K562 (cell line): ENCODE results near the gene CCR8. TPM values are rescaled to one million over a fixed set of nuclear protein-coding genes. Genes with fewer than 3 reads are reported as not detected.

Experiments used
- ATAC-seq: fragments of 200-7000 bp; cut with Tn5 transposase; 3 replicates; pipeline ENCODE4 v1.9.1; 2020; ENCODE audit warnings: moderate library complexity
- BruUV-seq: library from RNA; stranded (reverse); fragments of 400-500 nt; replicated peaks from 2 replicates; lab custom pipeline; 2021; lab: Mats Ljungman, UMichigan
- CTCF ChIA-PET: fragments of 300-600 bp; formaldehyde crosslinking; extraction: SDS; loops from one replicate; lab custom pipeline; 2021; ENCODE audit warnings: low intra/inter-chr PET ratio; lab: Yijun Ruan, JAX
- POLR2A ChIA-PET: fragments of 300-600, 350-650 bp; sonication (Branson Sonifier 250); formaldehyde crosslinking; extraction: SDS; loops from one replicate; lab custom pipeline; 2021; ENCODE audit warnings: antibody characterized with exemption, inconsistent platforms; lab: Yijun Ruan, JAX
- DNase-seq, 4 experiments: peaks; one replicate each; pipeline versions ENCODE4 v3.0.0 to v3.0.0-alpha.2; 2011 to 2018; ENCODE audit warnings: low spot score in 3 of 4, mixed read lengths in 3 of 4; ENCODE audit errors: extremely low read depth in 1 of 4
- FAIRE-seq: peaks from 2 replicates; lab custom pipeline; 2011; peaks lifted over from hg19 to GRCh38; lab: Jason Lieb, UNC
- H2AFZ ChIP-seq: 2 replicates; pipeline ENCODE4 v1.6.0; 2011; ENCODE audit warnings: low read depth, low read length, control low read depth, inconsistent platforms
- H3K27ac ChIP-seq: fragments of 200-600 bp; 3 replicates; pipeline ENCODE4 v1.8.0; 2011; ENCODE audit warnings: low read depth, mild to moderate bottlenecking, control low read depth, inconsistent platforms, low read length, moderate library complexity, mixed read lengths; ENCODE audit errors: extremely low read depth
- H3K27me3 ChIP-seq, 2 experiments: fragments of 300-600 bp in 1 of 2; 2 replicates in 1 of 2; 3 replicates in 1 of 2; pipeline versions ENCODE4 v1.6.0 to v1.8.0; 2011; ENCODE audit warnings: inconsistent platforms in 2 of 2, low read length in 2 of 2, mild to moderate bottlenecking in 1 of 2, mixed read lengths in 1 of 2, moderate library complexity in 1 of 2; ENCODE audit not compliant: control insufficient read depth in 2 of 2, insufficient read depth in 2 of 2
- H3K36me3 ChIP-seq: fragments of 300-600 bp; 3 replicates; pipeline ENCODE4 v1.8.0; 2011; ENCODE audit warnings: mild to moderate bottlenecking, low read length, inconsistent platforms; ENCODE audit not compliant: control insufficient read depth, insufficient read depth
- H3K4me1 ChIP-seq, 2 experiments: fragments of 200-600 bp in 1 of 2; replicated peaks in 1 of 2; 2 replicates in 1 of 2; 3 replicates in 1 of 2; pipeline versions ENCODE4 v1.5.1 to v1.8.0; 2011; ENCODE audit warnings: inconsistent platforms in 2 of 2, low read length in 2 of 2, mild to moderate bottlenecking in 1 of 2, mixed read lengths in 1 of 2, moderate library complexity in 1 of 2; ENCODE audit not compliant: control insufficient read depth in 2 of 2, insufficient read depth in 2 of 2
- H3K4me2 ChIP-seq: 2 replicates; pipeline ENCODE4 v1.6.1; 2011; ENCODE audit warnings: low read length, control low read depth, inconsistent platforms, mixed read lengths; ENCODE audit not compliant: insufficient read depth
- H3K4me3 ChIP-seq: fragments of 200-600 bp; sonication (generic), shearing (Covaris generic); 2 replicates; pipeline ENCODE4 v1.5.1; 2016; ENCODE audit warnings: control low read depth, inconsistent platforms
- H3K79me2 ChIP-seq: fragments of 200-600 bp; 3 replicates; pipeline ENCODE4 v1.8.0; 2011; ENCODE audit warnings: low read length, inconsistent platforms; ENCODE audit not compliant: control insufficient read depth, insufficient read depth
- H3K9ac ChIP-seq, 2 experiments: 2 replicates each; pipeline versions ENCODE4 v1.6.0 to v1.6.1; 2011; ENCODE audit warnings: low read depth in 2 of 2, low read length in 2 of 2, control low read depth in 1 of 2, inconsistent platforms in 1 of 2, mild to moderate bottlenecking in 1 of 2, mixed read lengths in 1 of 2; ENCODE audit not compliant: insufficient read depth in 1 of 2
- H3K9me1 ChIP-seq: one replicate; pipeline ENCODE4 v1.6.0; 2011; ENCODE audit warnings: inconsistent platforms, mild to moderate bottlenecking, low read length, moderate library complexity; ENCODE audit not compliant: control insufficient read depth, insufficient read depth
- H3K9me3 ChIP-seq: replicated peaks from 2 replicates; pipeline ENCODE4 v1.5.1; 2011; ENCODE audit warnings: low read depth, low read length, inconsistent platforms; ENCODE audit not compliant: control insufficient read depth, insufficient read depth
- H4K20me1 ChIP-seq: replicated peaks from 2 replicates; pipeline ENCODE4 v1.6.1; 2011; ENCODE audit warnings: low read length, inconsistent platforms, mixed read lengths; ENCODE audit not compliant: control insufficient read depth, insufficient read depth
- ARID1B ChIP-seq: fragments of 450-650 bp; IDR thresholded peaks from 2 replicates; pipeline ENCODE4 v1.6.1; 2016; ENCODE audit warnings: antibody characterized with exemption, mild to moderate bottlenecking, inconsistent platforms
- CHCHD3 ChIP-seq: fragments of 250-450 bp; sonication (Bioruptor Pico); IDR thresholded peaks from 2 replicates; pipeline ENCODE4 v2.1.2; 2022; ENCODE audit warnings: mild to moderate bottlenecking
- HNRNPK ChIP-seq: fragments of 200-400 bp; formaldehyde crosslinking; IDR thresholded peaks from one replicate; pipeline ENCODE4 v1.6.1; 2018; ENCODE audit warnings: mild to moderate bottlenecking, low read depth, low read length; ENCODE audit not compliant: poor library complexity, severe bottlenecking
- MEF2D ChIP-seq: conservative IDR thresholded peaks from 2 replicates; pipeline ENCODE4 v1.6.1; 2016; ENCODE audit warnings: low read depth, missing genetic modification characterization, missing compliant biosample characterization
- NFE2L1 ChIP-seq: fragments of 450-650 bp; IDR thresholded peaks from 2 replicates; pipeline ENCODE4 v1.6.1; 2016; ENCODE audit warnings: missing genetic modification characterization, low read depth, mild to moderate bottlenecking, missing compliant biosample characterization, moderate library complexity, borderline replicate concordance
- PBX2 ChIP-seq, 2 experiments: IDR thresholded peaks in 1 of 2; conservative IDR thresholded peaks in 1 of 2; 2 replicates each; pipeline ENCODE4 v1.6.1; 2016; ENCODE audit warnings: low read depth in 2 of 2, mild to moderate bottlenecking in 1 of 2, missing compliant biosample characterization in 1 of 2, missing genetic modification characterization in 1 of 2, moderate library complexity in 1 of 2
- TAF1 ChIP-seq: IDR thresholded peaks from 2 replicates; pipeline ENCODE4 v1.6.1; 2011; ENCODE audit warnings: mild to moderate bottlenecking, low read length, moderate library complexity; ENCODE audit not compliant: insufficient read depth, control insufficient read depth, severe bottlenecking; ENCODE audit errors: extremely low read depth
- ZNF431 ChIP-seq: sonication (generic); formaldehyde crosslinking; IDR thresholded peaks from 2 replicates; pipeline ENCODE4 v1.8.0; 2022; ENCODE audit warnings: mild to moderate bottlenecking, missing genetic modification reagents
- ZNF57 ChIP-seq: fragments of 450-650 bp; formaldehyde crosslinking; IDR thresholded peaks from 2 replicates; pipeline ENCODE4 v1.4.0; 2020; ENCODE audit warnings: mild to moderate bottlenecking, moderate library complexity
- WGBS: fragments of 100-300 bp; shearing (Covaris generic); methylation state at CpG from one replicate; pipeline ENCODE4 v1.1.6; 2016; ENCODE audit warnings: low coverage, mixed read lengths; ENCODE audit not compliant: insufficient coverage; ENCODE audit errors: missing lambda C conversion rate; 5-methylcytosine and 5-hydroxymethylcytosine counted together
- in situ Hi-C: fragments of 300-500 bp; cut with MboI; formaldehyde crosslinking; loops from 4 replicates; pipeline ENCODE4 v1.15.0; 2018; ENCODE audit warnings: inconsistent platforms, mixed read lengths
- intact Hi-C: fragments of 100-400 bp; cut with micrococcal nuclease; formaldehyde crosslinking; loops from 2 replicates; pipeline ENCODE4 v1.14.2; 2022
- polyA plus RNA-seq, 8 experiments: library from polyadenylated mRNA; depleted of rRNA in 4 of 8; stranded (reverse) in 5 of 8; unstranded in 3 of 8; fragments of >200 nt; fragmentation: Nextera tagmentation in 2 of 8; fragmentation: Illumina TruSeq in 1 of 8; extraction: Ambion mirVana in 2 of 8; extraction: Trizol in 1 of 8; gene quantifications; 2 replicates each; pipeline versions ENCODE4 v1.2.1 to v1.2.3, GENCODE V29; 2011 to 2014; ENCODE audit warnings: inconsistent platforms in 1 of 8, missing spikeins in 1 of 8
- total RNA-seq, 7 experiments: library from RNA; depleted of rRNA in 6 of 7; stranded (reverse); fragments of >200 nt in 6 of 7; fragmentation: Illumina TruSeq in 2 of 7; extraction: Trizol in 2 of 7; gene quantifications; 2 replicates each; pipeline versions ENCODE4 v1.2.1 to v1.2.3, GENCODE V29; 2011 to 2021; ENCODE audit warnings: low replicate concordance in 1 of 7

Gene CCR8
- total and polyA plus RNA-seq, 9 of the 15 experiments (the other 6 are each of a cell fraction or from before 2014, with no cell fraction given) = not detected

- ChIA-PET POLR2A (interaction anchor here (0.6 kb wide), 1 partner anchor 196 kb away, joined by 3 read pairs; no protein-coding TSS in a partner anchor), CTCF (no interaction called here)
- Histone ChIP-seq H3K4me1 (peaks cover 0 to 10% of the 10 kb centered on the region in 2 experiments; a peak in 2 of 5 replicates), H3K4me3 (no peak overlapping the region), H2AFZ (no peak overlapping the region), H4K20me1 (no peaks in the 10 kb centered on the region), H3K36me3 (no peaks in the 10 kb centered on the region), H3K79me2 (no peaks in the 10 kb centered on the region), H3K9ac (no peak overlapping the region), H3K9me1 (no peaks in the 10 kb centered on the region), H3K9me3 (no peaks in the 10 kb centered on the region), H3K4me2 (no peak overlapping the region), H3K27ac (no peak overlapping the region), H3K27me3 (no peaks in the 10 kb centered on the region)
- WGBS = 26% methylated on average over 1 of the region's 1 CpG
- intact Hi-C loops (no loop called here), in situ Hi-C loops (no loop called here)
- TF ChIP-seq PBX2 (CRISPR knock-in tag; IDR thresholded peaks at IDR 0.05; ENCODE audit: low read depth) = no peak
- TF ChIP-seq PBX2 (tag; conservative IDR thresholded peaks at IDR 0.05; ENCODE audit: low read depth) = no peak
- no peak for TF ChIP-seq HNRNPK
- no peak for TF ChIP-seq MEF2D
- no peak for TF ChIP-seq ARID1B
- no peak for TF ChIP-seq NFE2L1
- TF ChIP-seq TAF1 = no peak
- no peak for TF ChIP-seq ZNF57
- TF ChIP-seq CHCHD3 (CRISPR knock-in tag) = no peak
- no peak for TF ChIP-seq ZNF431 (CRISPR knock-in tag)
- DNase-seq (no peak), FAIRE-seq (no peak), ATAC-seq (no peak)
- no TSS peak for BruUV-seq
Observed at GRCh38 chr3:39318301-39318700, 11.2 kb upstream of the CCR8 start.
